Activated naive CD8-positive, alpha-beta T cell treated with anti-CD3 and anti-CD28 coated beads, Interleukin-2, amount 50 U/mL, for 16 hours (primary cell): Measurements from ENCODE around the gene CD47.
A peak's percentile ranks its signal among the peaks of the same experiment; 100 is the strongest.

Experiments
- DNase-seq: peaks from one replicate; pipeline ENCODE4 v3.0.0-alpha.2; 2020; ENCODE audit warnings: low read depth, low spot score

Gene CD47

DNA sequence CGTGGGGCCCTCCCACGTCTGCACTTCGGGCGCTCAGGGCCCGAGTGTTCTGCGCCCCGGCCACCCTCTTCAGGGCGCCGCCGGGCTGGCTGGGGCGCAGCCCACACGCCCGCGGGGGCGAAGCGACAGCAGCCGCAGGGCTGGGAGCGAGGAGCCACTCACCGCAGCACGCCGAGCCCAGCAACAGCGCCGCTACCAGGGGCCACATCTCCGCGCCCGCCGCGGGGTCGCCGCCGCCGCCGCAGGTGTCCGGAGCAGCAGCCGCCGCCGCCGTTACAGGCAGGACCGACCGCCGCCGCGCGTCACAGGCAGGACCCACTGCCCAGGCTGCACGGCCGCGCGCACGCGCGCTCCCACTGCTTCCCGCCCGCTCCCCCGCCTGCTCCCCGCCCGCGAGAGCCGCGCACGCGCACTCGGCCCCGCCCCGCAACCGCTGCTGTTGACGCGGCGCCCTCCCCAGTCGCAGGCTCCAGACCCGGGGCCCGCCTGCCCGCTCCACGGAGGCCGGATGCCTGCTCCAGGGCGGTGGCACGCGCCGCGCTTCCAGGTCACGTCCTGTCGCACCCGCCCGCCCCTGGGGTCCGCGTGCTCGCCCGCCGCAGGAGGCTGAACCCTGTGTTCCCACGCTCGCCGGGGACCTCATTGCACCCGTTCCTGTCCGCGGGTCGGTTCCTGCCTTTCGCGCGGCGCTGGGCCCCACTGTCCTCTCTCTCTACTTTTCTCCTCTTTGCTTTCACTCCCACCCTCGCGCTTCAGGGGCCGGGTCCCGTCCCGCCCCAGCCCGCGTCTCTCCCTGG lies at the start of gene CD47:
TSS of gene CD47 (minus strand) at position 331 of the 797 bp plus-strand sequence. CDS start at position 208, 123 bp downstream.
- peak; percentile 89 for DNase-seq

DNA sequence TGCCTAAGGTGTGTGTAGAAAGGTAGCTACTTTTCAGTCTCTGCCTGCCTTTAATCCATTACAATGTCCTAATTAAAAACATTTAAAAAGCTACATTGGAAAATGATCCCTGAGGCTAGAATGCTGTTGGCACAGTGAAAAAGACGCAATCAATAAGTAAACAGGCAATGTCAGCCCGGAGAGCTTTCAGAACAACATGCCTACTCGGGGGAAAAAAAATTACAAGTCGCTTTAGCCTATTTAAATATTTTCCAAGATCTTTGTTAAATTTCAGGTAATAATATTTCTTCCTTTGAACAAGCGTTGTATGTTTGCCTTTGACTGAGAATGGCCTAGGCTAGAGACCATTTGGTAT lies 46.6 kb upstream of the CD47 start:
- DNase-seq: no peak

DNA sequence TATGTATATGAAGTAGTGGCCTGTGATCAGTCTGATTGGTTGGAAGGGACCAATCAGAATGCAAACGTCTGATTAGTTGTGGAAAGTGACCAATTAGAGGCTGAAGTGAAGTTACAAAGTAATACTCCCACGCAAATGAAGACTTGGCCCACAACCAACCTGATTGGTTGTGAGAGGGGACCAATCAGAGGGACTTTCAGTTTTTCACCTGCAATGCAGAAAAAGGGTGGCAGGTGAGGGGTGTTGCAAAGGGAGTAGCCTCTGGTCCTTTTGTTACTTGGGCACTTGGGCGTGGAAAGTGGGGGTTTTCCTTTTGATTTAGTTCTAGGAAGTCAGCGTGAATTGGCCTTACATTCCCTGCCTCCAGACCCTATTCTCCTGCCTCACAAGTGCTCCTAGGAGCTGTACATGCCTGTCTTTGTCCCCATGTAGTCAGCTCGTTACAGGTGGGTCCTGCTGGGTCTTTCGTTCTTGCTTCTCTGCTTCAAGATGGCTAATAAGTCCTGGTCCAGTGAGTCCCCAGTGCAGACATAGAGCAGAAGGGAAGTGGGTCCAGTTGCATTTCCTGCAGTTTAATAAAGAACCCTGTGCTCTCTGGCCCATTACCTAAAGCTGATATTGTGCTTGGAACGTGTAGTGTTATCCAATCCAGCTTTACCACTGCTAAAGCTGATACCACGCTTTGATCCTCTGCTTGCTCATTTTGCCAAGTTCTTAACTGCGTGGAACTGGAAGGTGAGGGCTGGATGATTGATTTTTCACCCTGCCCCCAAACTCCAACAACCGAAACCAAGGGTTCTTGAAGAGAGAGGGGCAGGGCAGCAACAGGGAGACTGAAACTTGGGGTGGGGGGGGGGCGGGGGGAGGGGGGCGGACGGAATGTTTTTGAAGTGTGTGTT lies 46.0 kb upstream of the CD47 start:
- no peak for DNase-seq

DNA sequence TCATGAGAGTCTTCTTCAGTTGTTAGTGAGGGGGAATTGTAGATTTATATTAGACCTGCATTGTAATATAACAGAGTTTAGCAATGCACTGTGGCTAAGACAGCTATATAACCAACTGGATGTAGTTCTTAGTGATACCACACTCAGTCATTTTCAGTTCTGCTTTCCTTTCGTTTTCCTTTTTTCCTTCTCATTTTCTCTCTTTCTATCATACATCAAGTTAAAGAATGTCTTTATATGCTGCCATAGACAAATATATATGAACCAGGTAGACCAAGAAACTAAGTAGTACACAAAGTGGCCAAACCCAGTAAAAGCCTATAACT lies 43.7 kb upstream of the CD47 start:
- no peak for DNase-seq

DNA sequence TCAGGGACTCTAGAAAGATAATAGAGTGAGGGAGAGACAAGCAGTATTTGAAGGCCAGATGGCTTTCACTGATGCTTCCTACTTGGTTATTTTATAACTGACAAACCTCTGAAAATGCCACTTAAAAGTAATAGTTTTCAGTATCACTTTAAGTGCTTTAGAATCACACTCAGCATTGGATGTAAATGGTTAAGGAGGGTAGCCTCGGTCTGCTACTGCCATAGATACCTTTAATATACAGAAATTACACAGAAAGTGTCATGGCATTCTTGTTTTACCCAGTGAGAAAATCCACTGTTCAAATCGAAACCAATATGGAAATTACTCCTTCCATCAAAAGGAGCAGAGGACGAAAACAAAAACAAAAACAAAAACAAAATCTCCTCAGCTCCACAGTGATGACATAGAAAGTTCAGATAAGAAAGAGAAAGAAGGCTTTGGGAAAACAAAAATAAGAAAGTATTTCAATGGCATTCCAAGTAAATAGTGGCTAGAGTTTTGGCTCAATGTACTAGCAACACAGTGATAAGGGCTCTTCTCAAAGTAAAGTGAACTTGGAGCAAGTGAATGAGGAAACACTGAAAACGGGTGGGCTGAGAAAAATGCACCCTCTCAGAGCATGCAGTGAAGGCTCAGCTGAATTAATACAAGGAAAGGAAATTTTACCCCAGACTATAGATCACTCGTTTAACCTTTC lies 43.2 kb upstream of the CD47 start:
- DNase-seq: no peak

DNA sequence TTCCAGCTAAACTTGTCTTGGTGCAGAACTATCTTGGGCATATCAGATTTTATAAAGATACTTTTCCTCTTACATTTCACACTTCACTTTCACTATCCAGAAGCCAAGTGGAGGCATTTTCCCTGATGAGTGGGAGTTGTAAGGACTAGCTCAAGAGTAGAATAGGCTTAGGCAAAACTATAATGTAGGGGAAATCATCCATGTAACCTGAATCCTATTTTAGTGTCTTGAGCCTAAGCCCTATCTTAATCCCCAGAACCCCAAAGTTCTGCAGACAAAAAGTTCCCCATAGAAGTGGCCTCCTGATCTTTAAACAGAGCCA lies 42.2 kb upstream of the CD47 start:
- no peak for DNase-seq

DNA sequence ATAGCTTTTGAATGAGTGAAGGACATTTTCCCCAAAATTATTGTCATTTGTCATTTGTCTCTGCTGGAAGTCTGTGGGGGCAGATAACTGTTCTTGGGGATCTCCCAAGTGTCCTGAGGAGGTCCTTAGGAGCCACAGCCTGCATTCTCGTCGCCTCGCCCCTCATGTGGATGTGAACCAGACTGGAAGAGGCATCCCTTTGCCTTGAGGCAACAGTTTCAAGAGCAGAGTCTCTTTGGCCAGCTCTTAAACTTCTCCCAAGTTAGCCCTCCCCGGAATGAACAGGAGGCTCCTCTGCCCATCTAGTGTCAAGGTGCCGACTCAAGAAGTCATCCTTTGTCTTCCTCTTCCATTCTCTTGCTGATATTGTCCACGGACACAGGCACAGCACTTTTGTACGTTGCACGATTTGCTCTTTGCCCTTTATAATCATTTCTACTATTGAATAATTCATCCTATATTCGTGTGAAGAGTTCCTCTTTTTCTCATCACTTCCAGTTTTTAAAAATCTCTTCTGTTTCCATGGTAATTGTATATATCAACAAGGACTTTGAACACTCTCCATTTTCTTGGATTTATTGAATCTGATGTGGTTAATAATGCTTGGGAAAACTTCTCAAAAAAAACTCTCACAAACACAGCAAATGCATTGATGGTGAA lies 40.8 kb upstream of the CD47 start:
- no peak for DNase-seq

DNA sequence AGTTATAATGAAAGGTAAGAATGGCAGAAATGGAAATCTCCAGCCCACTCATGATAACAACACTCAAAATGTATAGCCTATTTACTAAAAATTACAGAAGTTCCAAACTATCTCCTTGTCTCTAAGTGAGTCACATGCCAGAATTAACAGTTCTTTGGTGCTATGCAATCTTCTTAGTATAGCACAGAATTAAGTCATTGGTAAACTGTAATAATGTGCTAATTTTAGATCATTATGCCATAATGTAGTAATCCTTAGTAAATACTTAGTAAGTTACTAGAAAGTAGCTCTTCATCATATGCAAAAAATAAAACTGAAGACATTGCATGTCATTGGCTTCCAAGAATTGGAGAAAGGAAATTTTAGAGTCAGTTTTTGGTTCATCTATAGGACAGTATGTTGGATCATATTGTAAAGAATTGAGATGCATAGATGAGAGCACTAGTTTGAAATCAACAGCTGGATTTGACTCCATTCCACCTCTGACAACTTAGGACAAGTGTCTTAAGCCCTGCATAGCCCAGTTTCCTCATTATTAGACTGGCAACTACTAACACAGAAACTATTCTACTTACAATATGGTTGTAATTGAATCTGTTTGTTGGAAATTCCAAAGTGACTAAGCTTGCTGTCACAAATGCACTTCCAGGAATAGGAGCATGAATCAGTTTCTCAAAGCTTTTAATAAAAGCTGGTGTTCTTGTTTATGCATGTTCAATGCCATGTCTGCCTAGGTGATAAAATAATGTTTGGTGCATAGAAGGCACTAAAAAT lies 40.1 kb upstream of the CD47 start:
- no peak for DNase-seq

DNA sequence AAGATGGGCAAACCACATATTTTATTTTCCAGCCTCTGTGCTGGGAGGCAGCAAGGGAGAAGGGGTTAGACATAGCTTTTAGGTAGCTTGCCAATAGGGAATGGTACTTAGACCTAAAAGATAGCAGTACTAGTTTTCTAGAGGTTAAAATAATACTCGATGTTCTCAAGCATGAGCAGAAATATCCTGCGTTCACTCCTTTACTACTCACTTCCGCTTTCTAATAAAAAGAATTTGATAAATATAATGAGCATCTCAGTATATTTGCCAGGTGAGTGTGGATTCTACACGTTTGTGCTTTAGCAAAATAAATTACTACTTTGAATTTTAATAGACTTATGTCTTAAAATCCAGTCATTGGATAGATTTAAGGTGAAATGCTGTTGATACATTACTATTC lies 39.4 kb upstream of the CD47 start:
- no peak for DNase-seq

DNA sequence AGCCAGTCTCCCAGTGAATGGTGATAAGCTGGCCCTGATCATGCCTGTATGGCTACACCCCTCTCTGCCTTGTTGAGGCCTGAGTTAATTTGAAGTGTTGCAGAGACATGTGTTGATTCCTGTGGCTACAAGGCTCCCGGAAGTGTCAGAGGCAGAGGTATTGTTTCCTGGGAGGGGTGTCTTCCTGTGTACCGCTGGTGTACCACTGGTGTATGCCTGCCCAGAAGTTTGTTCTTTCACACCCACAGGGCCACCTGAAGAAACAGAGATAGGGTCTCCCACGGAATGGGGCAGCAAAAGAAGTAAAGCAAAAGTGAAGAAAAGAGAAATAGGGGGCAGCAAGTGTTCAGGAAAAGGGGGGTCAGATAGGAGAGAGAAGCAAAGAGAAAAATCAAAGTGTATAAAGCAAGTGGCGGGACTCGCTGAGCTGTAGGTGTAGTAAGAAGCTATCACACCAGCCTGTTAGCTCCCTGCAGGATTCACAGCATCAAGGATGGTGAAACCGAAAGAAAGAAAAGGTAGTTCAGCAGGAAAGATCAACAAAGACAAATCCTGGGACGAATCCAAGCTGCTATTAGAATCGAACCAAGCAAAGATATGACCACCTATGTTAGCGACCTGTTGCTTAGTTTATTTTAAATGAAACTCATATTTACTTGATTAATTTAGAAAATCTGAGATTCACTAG lies 36.6 kb upstream of the CD47 start:
- peak; percentile 7 for DNase-seq

DNA sequence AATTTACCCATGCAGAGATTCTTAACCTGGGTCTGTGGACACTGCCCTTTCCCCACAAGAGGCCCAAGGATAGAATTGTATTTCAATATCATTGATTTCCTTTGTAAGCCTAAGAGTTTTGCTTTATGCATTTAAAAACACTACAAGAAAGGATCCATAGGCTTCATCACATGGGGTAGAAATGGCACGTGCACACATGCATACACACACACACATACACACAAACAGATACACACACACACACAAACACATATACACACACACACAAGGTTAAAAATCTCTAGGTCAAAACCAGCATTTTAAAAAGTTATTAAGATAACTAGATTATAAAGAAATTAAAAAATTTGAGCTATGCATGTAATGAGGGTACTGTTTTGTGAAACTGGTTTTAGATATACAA lies 35.5 kb upstream of the CD47 start:
- no peak for DNase-seq

DNA sequence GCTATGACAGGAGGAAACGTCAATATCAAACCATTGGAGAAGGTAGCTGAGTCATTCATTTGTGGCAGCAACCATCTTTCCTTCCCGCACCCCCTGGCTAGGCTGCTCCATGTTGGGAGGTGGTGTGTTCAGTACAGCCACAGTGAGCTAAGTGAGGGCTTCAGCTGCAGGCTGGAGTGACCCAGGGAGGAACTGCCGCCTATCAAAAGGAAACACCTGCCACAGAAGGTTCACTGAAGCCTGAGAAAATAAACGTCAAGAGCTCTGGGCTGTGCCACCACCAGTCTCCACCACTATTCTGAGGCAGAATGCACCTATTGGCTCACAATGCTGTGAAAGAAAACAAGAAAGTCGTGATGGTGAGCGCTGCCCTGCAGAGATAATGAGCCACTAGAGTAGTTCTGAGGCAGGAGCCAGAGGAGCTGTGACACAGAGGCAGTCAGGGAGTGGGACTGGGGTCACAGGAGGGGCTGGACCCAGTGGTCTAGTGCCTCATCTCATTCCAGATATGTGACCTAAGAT lies 34.8 kb upstream of the CD47 start:
- peak; percentile 22 for DNase-seq

DNA sequence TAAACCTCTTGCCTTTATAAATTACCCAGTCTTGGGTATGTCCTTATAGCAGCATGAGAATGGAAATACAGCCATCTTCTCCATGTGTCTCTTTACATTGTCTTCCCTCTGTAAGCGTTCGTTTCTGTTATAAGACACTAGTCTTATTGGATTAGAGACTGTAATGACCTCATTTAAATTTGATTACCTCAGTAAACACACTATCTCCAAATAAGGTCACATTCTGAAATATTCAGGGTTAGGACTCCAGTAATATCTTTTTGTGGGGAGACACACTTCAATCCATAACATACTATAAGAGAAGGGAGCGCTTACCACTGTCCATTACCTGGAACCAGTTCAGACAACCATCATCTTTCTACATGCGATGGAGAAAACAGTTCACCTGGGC lies 34.3 kb upstream of the CD47 start:
- no peak for DNase-seq

DNA sequence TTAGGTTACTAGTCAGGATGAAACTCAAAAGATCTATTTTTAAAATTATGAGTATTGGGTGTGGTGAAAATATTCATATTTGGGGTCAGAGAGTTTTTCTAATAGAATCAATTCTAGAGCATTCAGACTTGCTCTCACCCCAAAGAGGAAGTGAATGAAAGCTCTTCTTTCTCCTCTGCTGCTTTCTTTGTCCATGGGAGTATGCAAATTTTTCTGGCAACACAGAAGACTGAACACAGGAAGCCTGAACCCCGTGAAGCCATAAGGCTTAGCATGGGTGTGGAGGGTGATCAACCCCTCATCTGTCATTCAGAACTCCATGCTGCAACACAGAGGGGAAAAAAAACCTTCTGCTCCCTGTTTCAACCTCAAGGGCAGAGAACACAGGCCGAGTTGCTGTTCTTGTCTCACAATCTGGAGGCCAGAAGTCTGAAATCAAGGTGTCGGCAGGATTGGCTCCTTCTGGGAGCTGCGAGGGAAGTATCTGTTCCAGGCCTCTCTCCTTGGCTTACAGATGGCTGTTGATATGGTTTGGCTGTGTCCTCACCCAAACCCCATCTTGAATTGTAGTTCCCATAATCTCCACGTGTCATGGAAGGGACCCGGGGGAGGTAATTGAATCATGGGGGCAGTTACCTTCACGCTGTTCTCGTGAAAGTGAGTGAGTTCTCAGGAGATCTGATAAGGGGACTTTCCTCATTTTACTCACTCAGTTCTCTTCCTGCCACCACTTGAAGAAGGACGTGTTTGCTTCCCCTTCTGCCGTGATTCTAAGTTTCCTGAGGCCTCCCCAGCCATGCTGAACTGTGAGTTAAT lies 33.7 kb upstream of the CD47 start:
- DNase-seq: peak; percentile 38

DNA sequence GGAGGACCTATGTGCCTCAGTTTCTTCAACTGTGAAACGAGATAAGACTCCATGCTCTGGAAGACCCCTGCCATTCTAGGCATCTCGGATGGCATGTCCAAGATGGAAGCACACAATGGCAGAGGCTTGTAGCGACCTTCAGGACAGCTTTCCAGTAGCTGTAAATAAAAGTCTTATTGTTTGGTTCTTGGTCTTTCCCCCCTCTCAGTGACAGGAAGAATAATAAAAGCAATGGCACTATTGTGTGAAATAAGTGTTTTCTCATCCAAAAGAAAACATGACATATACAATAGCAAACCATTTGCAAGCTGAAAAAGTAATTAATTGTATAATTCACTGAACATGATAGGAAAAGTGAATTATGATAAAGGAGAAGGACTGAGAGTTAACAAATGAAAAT lies 32.5 kb upstream of the CD47 start:
- no peak for DNase-seq

DNA sequence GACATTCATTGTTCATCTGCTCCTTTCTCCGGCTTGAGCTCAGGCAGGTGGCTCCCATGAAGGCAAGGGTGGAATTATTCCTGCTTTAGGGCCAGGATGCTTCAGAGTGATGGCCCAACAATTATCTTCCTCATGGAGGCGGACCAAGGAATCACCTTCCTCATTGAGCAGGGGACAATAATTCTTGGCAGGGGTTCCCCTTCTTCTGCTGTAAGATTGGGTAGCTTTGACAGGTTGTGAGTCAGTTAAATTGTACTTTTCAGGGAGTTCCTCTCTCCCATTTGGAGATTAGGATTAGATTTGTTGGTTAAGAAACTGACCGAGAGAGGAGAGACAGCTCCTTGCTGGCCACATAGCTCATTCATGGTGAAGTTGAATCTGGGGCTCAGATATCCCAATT lies 31.4 kb upstream of the CD47 start:
- DNase-seq: no peak

DNA sequence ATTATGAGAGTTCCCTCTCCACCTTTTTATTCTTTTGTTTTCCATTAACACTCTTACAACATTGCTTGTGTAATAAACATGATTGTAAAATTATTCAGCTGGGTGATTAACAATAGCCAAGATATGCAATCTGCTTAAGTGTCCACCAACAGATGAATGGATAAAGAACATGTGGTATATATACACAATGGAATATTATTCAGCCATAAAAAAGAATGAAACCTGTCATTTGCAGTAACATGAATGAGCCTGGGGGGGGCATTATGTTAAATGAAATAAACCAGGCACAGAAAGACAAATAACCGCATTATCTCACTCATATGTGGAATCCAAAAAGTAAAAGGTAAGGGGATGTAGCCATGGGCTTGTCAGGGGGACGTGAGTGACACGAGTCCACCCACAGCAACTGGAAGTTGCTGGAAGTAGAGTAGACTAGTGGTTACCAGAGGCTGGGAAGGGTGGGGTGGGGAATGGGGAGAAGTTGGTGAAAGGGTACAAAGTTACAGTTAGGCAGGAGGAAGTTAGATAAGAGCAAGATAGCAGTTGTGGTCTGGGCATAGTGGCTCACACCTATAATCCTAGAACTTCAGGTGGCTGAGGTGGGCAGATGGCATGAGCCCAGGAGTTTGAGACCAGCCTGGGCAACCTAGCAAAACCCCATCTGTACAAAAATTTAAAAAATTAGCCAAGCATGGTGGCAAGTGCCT lies 28.7 kb upstream of the CD47 start:
- no peak for DNase-seq

DNA sequence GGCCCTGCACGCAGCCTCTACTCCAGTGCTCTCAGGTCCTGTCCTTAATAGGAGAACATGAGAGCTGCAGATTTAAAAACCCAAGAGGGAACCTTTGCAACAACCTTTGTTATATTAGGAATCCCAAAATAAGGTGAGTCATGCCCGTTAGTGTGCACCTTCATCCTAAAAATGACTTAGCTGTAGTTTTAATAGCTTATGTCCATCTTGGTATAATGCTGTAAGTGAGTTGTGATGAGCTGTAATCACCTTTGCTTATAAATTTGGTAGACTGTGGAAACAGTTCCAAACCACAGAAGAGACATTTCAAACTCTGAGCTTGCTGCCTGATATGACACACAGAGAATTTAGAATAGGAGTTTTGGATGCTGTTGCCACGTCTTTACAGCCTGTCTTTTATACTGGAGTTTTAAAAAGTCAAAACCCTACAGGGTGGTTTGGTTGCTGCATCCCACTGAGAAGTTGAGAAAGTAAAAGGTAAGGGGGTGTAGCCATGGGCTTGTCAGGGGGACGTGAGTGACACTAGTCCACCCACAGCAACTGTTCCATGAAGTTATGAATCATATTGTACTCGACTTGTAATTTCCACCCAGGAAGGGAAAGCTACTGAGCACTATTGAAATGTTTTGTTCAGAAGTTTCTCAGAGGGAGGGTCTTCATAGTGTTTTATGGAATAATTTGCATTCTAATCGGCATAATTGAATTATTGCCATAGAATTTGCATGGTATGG lies 27.4 kb upstream of the CD47 start:
- DNase-seq: no peak
